Skeletal muscle tissue (tissue), 1 donor: Measurements from ENCODE around the gene SGTB. TPM values are rescaled to one million over a fixed set of nuclear protein-coding genes. Genes with fewer than 3 reads are reported as not detected.

Source experiments
- total RNA-seq: library from RNA; depleted of rRNA; stranded (reverse); fragments of >200 nt; gene quantifications from one replicate; pipeline ENCODE4 v1.2.3, GENCODE V29; 2014

The SGTB gene
- total RNA-seq, 1 donor from 2014 or later: 4.2 TPM

Other genes with a start within 250 kb of the SGTB start
- gene ADAMTS6, start 240.2 kb downstream of the SGTB start, total RNA-seq: 2.6 TPM
- 12.5 TPM for gene CENPK, start 158.9 kb downstream of the SGTB start, total RNA-seq
- 52.7 TPM for gene PPWD1, start 158.8 kb downstream of the SGTB start, total RNA-seq
- 25.6 TPM for gene TRIM23, start 97.8 kb downstream of the SGTB start, total RNA-seq
- gene SHLD3, start 97.1 kb downstream of the SGTB start, total RNA-seq: 3.1 TPM
- 17.2 TPM for gene TRAPPC13, start 97.1 kb downstream of the SGTB start, total RNA-seq
- gene NLN, start 96 bp upstream of the SGTB start, total RNA-seq: 18.8 TPM
- gene ERBIN, start 204.5 kb upstream of the SGTB start, total RNA-seq: 91.9 TPM